Left lung (tissue), 10 donors: ENCODE results near the gene WFDC12. TPM values are rescaled to one million over a fixed set of nuclear protein-coding genes. Genes with fewer than 3 reads are reported as not detected.

Source experiments
- ATAC-seq: fragments of 200-7000 bp; cut with Tn5 transposase; one replicate; pipeline ENCODE4 v1.9.1; 2020; ENCODE audit warnings: moderate library complexity
- DNase-seq, 4 donors: peaks; one replicate each; pipeline ENCODE4 v3.0.0-alpha.2; 2013 to 2020
- H3K27ac ChIP-seq, 2 donors: fragments of 200-600 bp; sonication (generic) in 1 of 2; one replicate each; pipeline versions ENCODE4 v1.5.0 to v1.8.0; 2020 to 2021
- H3K27me3 ChIP-seq, 2 donors: fragments of 200-600 bp; sonication (generic) in 1 of 2; one replicate each; pipeline versions ENCODE4 v1.5.0 to v1.8.0; 2020 to 2021
- H3K36me3 ChIP-seq, 2 donors: fragments of 200-600 bp; sonication (generic) in 1 of 2; one replicate each; pipeline versions ENCODE4 v1.5.0 to v1.8.0; 2020 to 2021
- H3K4me1 ChIP-seq, 2 donors: fragments of 200-600 bp; one replicate each; pipeline ENCODE4 v1.8.0; 2021
- H3K4me3 ChIP-seq, 2 donors: fragments of 200-600 bp; sonication (generic) in 1 of 2; one replicate each; pipeline versions ENCODE4 v1.5.0 to v1.8.0; 2020 to 2021; ENCODE audit warnings: mild to moderate bottlenecking in 1 of 2
- H3K9me3 ChIP-seq, 2 donors: fragments of 200-600 bp; sonication (generic) in 1 of 2; one replicate each; pipeline versions ENCODE4 v1.5.0 to v1.8.0; 2020 to 2021
- CTCF ChIP-seq, 2 donors: fragments of 200-600 bp; sonication (generic) in 1 of 2; IDR thresholded peaks; one replicate each; pipeline versions ENCODE4 v1.5.0 to v1.8.0; 2021; ENCODE audit warnings: antibody characterized with exemption in 2 of 2
- intact Hi-C, 2 donors: fragments of 100-400 bp; cut with DNase I; formaldehyde crosslinking; loops; one replicate each; pipeline versions ENCODE4 v1.11.2 to v1.14.2; 2022
- polyA plus RNA-seq, 6 donors: library from polyadenylated mRNA; unstranded; fragments of 120-200 nt; gene quantifications; one replicate each; pipeline ENCODE4 v1.2.1, GENCODE V29; 2013; ENCODE audit not compliant: insufficient read length in 6 of 6
- total RNA-seq, 2 donors: library from RNA; stranded (reverse); fragmentation: NEBNext Ultra II Directional; extraction: Animal tissue kit (Norgen Biotek cat#: 25700); gene quantifications; one replicate each; pipeline ENCODE4 v1.2.1, GENCODE V29; 2021
- donor health status: DM: no; HTN: yes; CAD: no.
- donor health status: DM: no; HTN: no; CAD: no.

Gene WFDC12
- total and polyA plus RNA-seq, 8 donors: 0.44 to 0.73 TPM; not detected in 6

DNA sequence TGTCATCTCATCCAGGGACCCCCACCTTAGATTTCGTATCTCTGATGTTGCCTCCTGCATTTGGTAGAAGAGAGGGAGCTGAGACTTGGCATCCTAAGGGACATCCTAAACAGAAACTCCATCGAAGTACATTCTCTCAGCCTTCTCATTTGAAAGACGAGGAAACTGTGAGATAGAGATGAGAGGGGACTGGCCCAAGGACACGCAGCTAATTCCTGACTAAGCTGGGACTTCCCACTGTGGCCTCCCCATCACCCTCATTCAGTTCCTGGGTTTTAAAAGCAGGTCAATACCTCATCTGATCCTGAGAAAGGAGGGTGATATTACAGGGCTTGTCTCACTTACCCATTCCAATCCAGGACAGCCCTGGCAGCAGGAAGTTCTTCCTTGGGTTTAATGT, 8.4 kb downstream of the WFDC12 start:
- H3K36me3 ChIP-seq: no peaks in the 10 kb centered on the region
- no peak for TF ChIP-seq CTCF (IDR thresholded peaks at IDR 0.05)

DNA sequence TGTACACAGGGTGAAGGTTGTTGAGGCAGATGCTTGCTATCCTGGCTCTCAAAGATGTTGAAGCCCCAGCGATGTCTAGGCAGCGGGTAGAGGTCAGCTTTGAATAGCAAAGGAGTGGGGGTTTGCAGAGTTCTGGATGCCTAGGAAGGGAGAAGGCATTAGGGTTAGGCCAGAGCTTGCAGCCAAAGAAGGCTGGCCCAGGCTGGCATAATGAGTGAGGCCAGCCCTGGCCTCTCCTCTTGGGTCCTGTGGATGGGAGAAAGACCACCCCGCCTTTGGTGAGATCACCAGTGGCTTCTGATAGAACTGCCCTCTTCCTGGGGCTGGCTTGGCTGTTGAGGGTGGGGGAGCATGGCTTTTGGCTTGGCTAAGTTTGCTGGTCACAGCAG, 8.9 kb downstream of the WFDC12 start:
- no peaks in the 10 kb centered on the region for H3K36me3 ChIP-seq
- H3K27ac ChIP-seq: no peak overlapping the region
- no peak overlapping the region for H3K4me3 ChIP-seq
- H3K27me3 ChIP-seq: peaks cover 0 to 39% of the 10 kb centered on the region in 2 donors
- ATAC-seq: no peak
- H3K9me3 ChIP-seq: no peaks in the 10 kb centered on the region
- TF ChIP-seq CTCF (IDR thresholded peaks at IDR 0.05): no peak
- DNase-seq: no peak
- intact Hi-C loops: no loop called here
- no peaks in the 10 kb centered on the region for H3K4me1 ChIP-seq

More for the DNA sequence above, 8.4 kb downstream of the WFDC12 start:
- H3K27ac ChIP-seq: no peak overlapping the region
- peaks cover 0 to 39% of the 10 kb centered on the region in 2 donors for H3K27me3 ChIP-seq
- ATAC-seq (no peak), DNase-seq (no peak)
- no peak overlapping the region for H3K4me3 ChIP-seq
- no peaks in the 10 kb centered on the region for H3K4me1 ChIP-seq
- intact Hi-C loops: no loop called here
- no peaks in the 10 kb centered on the region for H3K9me3 ChIP-seq

GRCh38 chr20:45114465-45115385, 9.5 kb downstream of the WFDC12 start, which contains the start of gene WFDC5:
TSS of gene WFDC5 (minus strand) at chr20:45115174. CDS start at chr20:45115083, 91 bp downstream.
- H3K36me3 ChIP-seq: no peaks in the 10 kb centered on the region
- no peak within 1 kb of the TSS for H3K4me3 ChIP-seq
- H3K4me1 ChIP-seq: no peaks in the 10 kb centered on the region
- TF ChIP-seq CTCF (IDR thresholded peaks at IDR 0.05): no peak
- peaks cover 0 to 39% of the 10 kb centered on the region in 2 donors for H3K27me3 ChIP-seq
- DNase-seq: no peak
- H3K27ac ChIP-seq: no peak within 1 kb of the TSS
- intact Hi-C loops: no loop called here
- no peaks in the 10 kb centered on the region for H3K9me3 ChIP-seq
- no peak for ATAC-seq

GRCh38 chr20:45113865-45114264, 10.4 kb downstream of the WFDC12 start:
- no peaks in the 10 kb centered on the region for H3K36me3 ChIP-seq
- no peaks in the 10 kb centered on the region for H3K9me3 ChIP-seq
- H3K27ac ChIP-seq: no peak overlapping the region
- H3K4me3 ChIP-seq: no peak overlapping the region
- no peak for DNase-seq
- TF ChIP-seq CTCF (IDR thresholded peaks at IDR 0.05): no peak
- peaks cover 0 to 34% of the 10 kb centered on the region in 2 donors for H3K27me3 ChIP-seq
- no peaks in the 10 kb centered on the region for H3K4me1 ChIP-seq
- ATAC-seq: no peak
- intact Hi-C loops: no loop called here

GRCh38 chr20:45112754-45113153, 11.5 kb downstream of the WFDC12 start:
- DNase-seq: no peak
- Histone ChIP-seq H3K9me3 (no peaks in the 10 kb centered on the region), H3K27me3 (peaks cover 0 to 34% of the 10 kb centered on the region in 2 donors), H3K27ac (no peak overlapping the region), H3K4me1 (no peaks in the 10 kb centered on the region), H3K4me3 (no peak overlapping the region), H3K36me3 (no peaks in the 10 kb centered on the region)
- TF ChIP-seq CTCF (IDR thresholded peaks at IDR 0.05): no peak
- ATAC-seq: no peak
- intact Hi-C loops: no loop called here
